HepG2 (cell line): ENCODE measurements around the gene NCS1. TPM values are rescaled to one million over a fixed set of nuclear protein-coding genes. Genes with fewer than 3 reads are reported as not detected.

ENCODE experiments used
- ATAC-seq: fragments of 200-7000 bp; cut with Tn5 transposase; 3 replicates; pipeline ENCODE4 v1.9.1; 2020; ENCODE audit warnings: mild to moderate bottlenecking, moderate library complexity
- BruUV-seq: library from RNA; stranded (reverse); fragments of 400-500 nt; replicated peaks from 2 replicates; lab custom pipeline; 2021; lab: Mats Ljungman, UMichigan
- CTCF ChIA-PET: fragments of 300-600 bp; formaldehyde crosslinking; extraction: SDS; loops from one replicate; lab custom pipeline; 2021; ENCODE audit warnings: low total read pairs, inconsistent platforms, low intra/inter-chr PET ratio; lab: Yijun Ruan, JAX
- POLR2A ChIA-PET: fragments of 350-600 bp; sonication (Branson Sonifier 250); formaldehyde crosslinking; loops from one replicate; lab custom pipeline; 2020; ENCODE audit warnings: antibody characterized with exemption, inconsistent platforms; lab: Yijun Ruan, JAX
- DNase-seq: peaks from one replicate; pipeline ENCODE4 v3.0.0-alpha.2; 2015; ENCODE audit warnings: low spot score
- FAIRE-seq: peaks from 3 replicates; lab custom pipeline; 2011; peaks lifted over from hg19 to GRCh38; lab: Jason Lieb, UNC
- H2AFZ ChIP-seq: one replicate; pipeline ENCODE4 v1.6.1; 2011; ENCODE audit warnings: low read length, inconsistent platforms
- H3K27ac ChIP-seq: fragments of 300-600 bp; 3 replicates; pipeline ENCODE4 v1.8.0; 2011; ENCODE audit warnings: mixed run types, mild to moderate bottlenecking, mixed read lengths, low read length, inconsistent platforms; ENCODE audit not compliant: insufficient read depth; ENCODE audit errors: extremely low read length
- H3K27me3 ChIP-seq, 2 experiments: fragments of 200-600 bp in 1 of 2; 2 replicates in 1 of 2; 3 replicates in 1 of 2; pipeline versions ENCODE4 v1.6.0 to v1.8.0; 2011; ENCODE audit warnings: low read length in 2 of 2, mild to moderate bottlenecking in 2 of 2, moderate library complexity in 2 of 2, inconsistent platforms in 1 of 2; ENCODE audit not compliant: insufficient read depth in 2 of 2, control insufficient read depth in 1 of 2
- H3K36me3 ChIP-seq, 2 experiments: fragments of 200-600 bp in 1 of 2; replicated peaks in 1 of 2; 2 replicates in 1 of 2; 3 replicates in 1 of 2; pipeline versions ENCODE4 v1.5.1 to v1.8.0; 2011; ENCODE audit warnings: low read length in 2 of 2, inconsistent platforms in 1 of 2; ENCODE audit not compliant: insufficient read depth in 2 of 2, control insufficient read depth in 1 of 2
- H3K4me1 ChIP-seq: 2 replicates; pipeline ENCODE4 v1.5.1; 2012; ENCODE audit warnings: low read length, inconsistent platforms; ENCODE audit not compliant: insufficient read depth
- H3K4me2 ChIP-seq: 2 replicates; pipeline ENCODE4 v1.6.0; 2011; ENCODE audit warnings: low read depth, low read length, inconsistent platforms
- H3K4me3 ChIP-seq, 3 experiments: fragments of 200-600 bp in 1 of 3; sonication (generic), shearing (Covaris generic) in 1 of 3; replicated peaks in 1 of 3; 2 replicates each; pipeline ENCODE4 v1.5.1; 2011 to 2016; ENCODE audit warnings: low read length in 3 of 3, inconsistent platforms in 2 of 3, low read depth in 2 of 3, mild to moderate bottlenecking in 2 of 3, control low read depth in 1 of 3, mixed read lengths in 1 of 3; ENCODE audit not compliant: insufficient read depth in 1 of 3
- H3K79me2 ChIP-seq: one replicate; pipeline ENCODE4 v1.6.1; 2011; ENCODE audit warnings: low read length, inconsistent platforms; ENCODE audit not compliant: insufficient read depth
- H3K9ac ChIP-seq: 2 replicates; pipeline ENCODE4 v1.6.0; 2011; ENCODE audit warnings: mild to moderate bottlenecking, low read depth, low read length, inconsistent platforms; ENCODE audit not compliant: insufficient read depth
- H3K9me3 ChIP-seq: 2 replicates; pipeline ENCODE4 v1.5.1; 2012; ENCODE audit warnings: mild to moderate bottlenecking, low read length
- H4K20me1 ChIP-seq: 2 replicates; pipeline ENCODE4 v1.6.0; 2011; ENCODE audit warnings: inconsistent platforms, mild to moderate bottlenecking, low read length, moderate library complexity; ENCODE audit not compliant: insufficient read depth
- ATAD3A ChIP-seq: sonication (generic); formaldehyde crosslinking; IDR thresholded peaks from 2 replicates; pipeline ENCODE4 v1.4.0; 2020; ENCODE audit warnings: missing genetic modification reagents
- CENPT ChIP-seq: sonication (generic); formaldehyde crosslinking; IDR thresholded peaks from 2 replicates; pipeline ENCODE4 v1.8.0; 2022; ENCODE audit warnings: low read depth, mild to moderate bottlenecking, moderate library complexity, missing genetic modification reagents
- FOXP1 ChIP-seq, 2 experiments: fragments of 450-650 bp in 1 of 2; IDR thresholded peaks; 2 replicates each; pipeline ENCODE4 v1.6.1; 2017 to 2018; ENCODE audit warnings: antibody characterized with exemption in 1 of 2
- MTF2 ChIP-seq: sonication (generic); formaldehyde crosslinking; IDR thresholded peaks from 2 replicates; pipeline ENCODE4 v1.5.0; 2020; ENCODE audit warnings: missing genetic modification reagents, borderline replicate concordance
- NFE2 ChIP-seq: sonication (generic); formaldehyde crosslinking; IDR thresholded peaks from 2 replicates; pipeline ENCODE4 v1.4.0; 2020; ENCODE audit warnings: missing genetic modification reagents
- SMAD9 ChIP-seq: sonication (generic); formaldehyde crosslinking; IDR thresholded peaks from 2 replicates; pipeline ENCODE4 v1.5.1; 2020; ENCODE audit warnings: mild to moderate bottlenecking, missing genetic modification reagents
- SSRP1 ChIP-seq: IDR thresholded peaks from 2 replicates; pipeline ENCODE4 v1.6.1; 2016; ENCODE audit warnings: control low read depth
- ZNF547 ChIP-seq: sonication (generic); formaldehyde crosslinking; IDR thresholded peaks from 2 replicates; pipeline ENCODE4 v1.5.1; 2020; ENCODE audit warnings: mild to moderate bottlenecking, missing genetic modification reagents
- ZNF557 ChIP-seq: sonication (generic); formaldehyde crosslinking; IDR thresholded peaks from 2 replicates; pipeline ENCODE4 v1.4.0; 2020; ENCODE audit warnings: missing genetic modification reagents
- ZNF777 ChIP-seq: sonication (generic); formaldehyde crosslinking; IDR thresholded peaks from 2 replicates; pipeline ENCODE4 v1.4.0; 2020; ENCODE audit warnings: missing genetic modification reagents
- WGBS: methylation state at CpG from one replicate; pipeline ENCODE4 v1.1.6; 2017; ENCODE audit warnings: low lambda C conversion rate; 5-methylcytosine and 5-hydroxymethylcytosine counted together
- in situ Hi-C: cut with HindIII; loops from 2 replicates; pipeline ENCODE4 v1.10.0; 2017; ENCODE audit warnings: low pct_unique_long_range_greater_than_20kb; ENCODE audit not compliant: extremely low pct_ligation_motif_present
- intact Hi-C: fragments of 100-400 bp; cut with micrococcal nuclease; formaldehyde crosslinking; loops from one replicate; pipeline ENCODE4 v1.10.0; 2022; ENCODE audit not compliant: unreplicated experiment
- polyA plus RNA-seq, 8 experiments: library from polyadenylated mRNA; depleted of rRNA in 3 of 8; stranded (reverse) in 7 of 8; unstranded in 1 of 8; fragments of >200 nt; fragmentation: Illumina TruSeq in 4 of 8; extraction: Trizol in 4 of 8; gene quantifications; 2 replicates each; pipeline versions ENCODE4 v1.2.1 to v1.2.3, GENCODE V29; 2011 to 2016; ENCODE audit warnings: low read depth in 4 of 8, missing spikeins in 1 of 8, mixed read lengths in 1 of 8; ENCODE audit not compliant: insufficient read depth in 1 of 8
- total RNA-seq, 5 experiments: library from RNA; depleted of rRNA; stranded (reverse); fragments of >200 nt; fragmentation: Illumina TruSeq; extraction: Trizol; gene quantifications; 2 replicates each; pipeline ENCODE4 v1.2.3, GENCODE V29; 2016; ENCODE audit warnings: low read depth in 1 of 5
- TF ChIP-seq, protein P1 (sequence below): sonication (generic); formaldehyde crosslinking; IDR thresholded peaks from 2 replicates; pipeline ENCODE4 v1.5.1; 2020; ENCODE audit warnings: missing genetic modification reagents, mild to moderate bottlenecking, borderline replicate concordance
- TF ChIP-seq, protein P2 (sequence below): sonication (generic); formaldehyde crosslinking; IDR thresholded peaks from 2 replicates; pipeline ENCODE4 v1.8.1; 2023; ENCODE audit warnings: mild to moderate bottlenecking, inconsistent platforms, moderate library complexity, missing genetic modification reagents, borderline replicate concordance
- TF ChIP-seq, protein P3 (sequence below): sonication (generic); formaldehyde crosslinking; IDR thresholded peaks from 2 replicates; pipeline ENCODE4 v1.4.0; 2020; ENCODE audit warnings: mild to moderate bottlenecking, low read depth, missing genetic modification reagents
- TF ChIP-seq, protein P4 (sequence below): sonication (generic); formaldehyde crosslinking; IDR thresholded peaks from 2 replicates; pipeline ENCODE4 v1.5.1; 2020; ENCODE audit warnings: missing genetic modification reagents, mild to moderate bottlenecking, borderline replicate concordance

The NCS1 gene
- total and polyA plus RNA-seq, 2 of the 13 experiments (the other 11 are each of a cell fraction or from before 2014, with no cell fraction given), result 4.7 to 6.1 TPM

DNA sequence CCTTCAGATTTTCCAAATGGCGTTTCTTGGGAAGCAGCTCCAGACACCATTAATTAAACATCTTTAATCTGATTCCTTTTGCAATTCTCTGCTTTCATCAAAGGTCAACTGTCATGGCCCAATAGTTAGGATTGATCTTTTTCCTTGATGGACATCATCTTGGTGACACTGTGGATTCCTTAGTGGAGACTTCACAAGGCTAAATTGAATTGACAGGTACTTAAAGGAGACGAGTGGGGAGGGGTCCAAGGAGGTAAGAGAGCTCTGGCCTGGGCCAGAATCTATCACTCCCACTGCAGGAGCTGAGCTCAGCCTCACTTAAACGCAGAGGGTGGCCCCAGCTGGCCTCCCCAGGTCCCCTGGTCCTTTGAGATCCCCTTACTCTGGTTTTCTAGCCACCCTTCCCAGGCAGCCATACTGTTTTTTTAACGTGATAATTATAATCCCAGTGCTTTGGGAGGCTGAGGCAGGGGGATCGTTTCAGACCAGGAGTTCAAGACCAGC is 83.5 kb downstream of the NCS1 start:
- 4% methylated on average over 5 of the region's 5 CpGs for WGBS
- Histone ChIP-seq H3K4me3 (no peak overlapping the region), H2AFZ (no peak overlapping the region), H3K27me3 (peaks cover 0 to 1% of the 10 kb centered on the region in 2 experiments; a peak in 1 of 5 replicates), H3K9ac (no peak overlapping the region), H3K79me2 (no peaks in the 10 kb centered on the region), H3K27ac (no peak overlapping the region), H4K20me1 (no peaks in the 10 kb centered on the region), H3K9me3 (no peaks in the 10 kb centered on the region), H3K36me3 (no peaks in the 10 kb centered on the region), H3K4me2 (no peak overlapping the region), H3K4me1 (peaks cover 10% of the 10 kb centered on the region)
- intact Hi-C loops, result no loop called here
- DNase-seq (no peak), ATAC-seq (no peak), FAIRE-seq (no peak)
- TF ChIP-seq ATAD3A, result no peak
- POLR2A ChIA-PET, result no interaction called here
- CTCF ChIA-PET, result no interaction called here
- in situ Hi-C loops, result no loop called here
- no TSS peak for BruUV-seq

DNA sequence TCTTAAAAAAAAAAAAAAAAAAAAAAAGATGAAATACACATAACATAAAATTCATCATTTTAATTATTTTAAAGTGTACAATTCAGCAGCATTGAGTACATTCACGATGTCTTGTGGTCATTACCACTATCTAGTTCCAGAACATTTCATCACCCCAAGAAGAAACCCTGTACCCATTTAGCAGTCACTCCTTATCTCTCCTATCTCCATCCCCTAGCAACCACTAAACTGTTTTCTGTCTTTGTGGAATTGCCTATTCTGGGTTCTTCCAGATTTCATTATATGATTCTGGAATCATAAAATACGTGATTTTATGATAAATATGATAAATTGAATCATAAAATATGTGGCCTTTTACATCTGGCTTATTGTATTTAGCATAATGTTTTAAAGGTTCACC is 84.4 kb downstream of the NCS1 start:
- no peak overlapping the region for H3K9ac ChIP-seq
- no peaks in the 10 kb centered on the region for H3K79me2 ChIP-seq
- in situ Hi-C loops (no loop called here), intact Hi-C loops (no loop called here)
- H3K4me2 ChIP-seq, result no peak overlapping the region
- no peaks in the 10 kb centered on the region for H3K9me3 ChIP-seq
- H2AFZ ChIP-seq, result no peak overlapping the region
- ChIA-PET POLR2A (no interaction called here), CTCF (no interaction called here)
- BruUV-seq, result no TSS peak
- H3K27ac ChIP-seq, result no peak overlapping the region
- H3K4me3 ChIP-seq, result no peak overlapping the region
- H3K4me1 ChIP-seq, result peaks cover 10% of the 10 kb centered on the region
- H3K36me3 ChIP-seq, result no peaks in the 10 kb centered on the region
- DNase-seq, result no peak
- no peaks in the 10 kb centered on the region for H4K20me1 ChIP-seq
- WGBS, result 1% methylated on average over 2 of the region's 2 CpGs
- no peak for ATAC-seq
- FAIRE-seq, result no peak
- H3K27me3 ChIP-seq, result peaks cover 1 to 2% of the 10 kb centered on the region in 2 experiments; a peak in 1 of 5 replicates
- TF ChIP-seq SMAD9 (no peak), MTF2 (CRISPR knock-in tag) (no peak), FOXP1 (IDR thresholded peaks at IDR 0.05) (no peak), FOXP1 (CRISPR knock-in tag; IDR thresholded peaks at IDR 0.05) (no peak), ZNF557 (CRISPR knock-in tag) (no peak), NFE2 (no peak), ZNF777 (CRISPR knock-in tag) (no peak), ZNF547 (CRISPR knock-in tag) (no peak), SSRP1 (CRISPR knock-in tag) (no peak), CENPT (no peak)
- TF ChIP-seq, protein P1, sequence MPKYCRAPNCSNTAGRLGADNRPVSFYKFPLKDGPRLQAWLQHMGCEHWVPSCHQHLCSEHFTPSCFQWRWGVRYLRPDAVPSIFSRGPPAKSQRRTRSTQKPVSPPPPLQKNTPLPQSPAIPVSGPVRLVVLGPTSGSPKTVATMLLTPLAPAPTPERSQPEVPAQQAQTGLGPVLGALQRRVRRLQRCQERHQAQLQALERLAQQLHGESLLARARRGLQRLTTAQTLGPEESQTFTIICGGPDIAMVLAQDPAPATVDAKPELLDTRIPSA (CRISPR knock-in tag), result no peak
- TF ChIP-seq, protein P2, sequence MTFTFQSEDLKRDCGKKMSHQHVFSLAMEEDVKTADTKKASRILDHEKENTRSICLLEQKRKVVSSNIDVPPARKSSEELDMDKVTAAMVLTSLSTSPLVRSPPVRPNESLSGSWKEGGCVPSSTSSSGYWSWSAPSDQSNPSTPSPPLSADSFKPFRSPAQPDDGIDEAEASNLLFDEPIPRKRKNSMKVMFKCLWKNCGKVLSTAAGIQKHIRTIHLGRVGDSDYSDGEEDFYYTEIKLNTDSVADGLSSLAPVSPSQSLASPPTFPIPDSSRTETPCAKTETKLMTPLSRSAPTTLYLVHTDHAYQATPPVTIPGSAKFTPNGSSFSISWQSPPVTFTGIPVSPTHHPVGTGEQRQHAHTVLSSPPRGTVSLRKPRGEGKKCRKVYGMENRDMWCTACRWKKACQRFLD (CRISPR knock-in tag), result no peak
- TF ChIP-seq, protein P3, sequence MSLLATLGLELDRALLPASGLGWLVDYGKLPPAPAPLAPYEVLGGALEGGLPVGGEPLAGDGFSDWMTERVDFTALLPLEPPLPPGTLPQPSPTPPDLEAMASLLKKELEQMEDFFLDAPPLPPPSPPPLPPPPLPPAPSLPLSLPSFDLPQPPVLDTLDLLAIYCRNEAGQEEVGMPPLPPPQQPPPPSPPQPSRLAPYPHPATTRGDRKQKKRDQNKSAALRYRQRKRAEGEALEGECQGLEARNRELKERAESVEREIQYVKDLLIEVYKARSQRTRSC, result no peak
- TF ChIP-seq, protein P4, sequence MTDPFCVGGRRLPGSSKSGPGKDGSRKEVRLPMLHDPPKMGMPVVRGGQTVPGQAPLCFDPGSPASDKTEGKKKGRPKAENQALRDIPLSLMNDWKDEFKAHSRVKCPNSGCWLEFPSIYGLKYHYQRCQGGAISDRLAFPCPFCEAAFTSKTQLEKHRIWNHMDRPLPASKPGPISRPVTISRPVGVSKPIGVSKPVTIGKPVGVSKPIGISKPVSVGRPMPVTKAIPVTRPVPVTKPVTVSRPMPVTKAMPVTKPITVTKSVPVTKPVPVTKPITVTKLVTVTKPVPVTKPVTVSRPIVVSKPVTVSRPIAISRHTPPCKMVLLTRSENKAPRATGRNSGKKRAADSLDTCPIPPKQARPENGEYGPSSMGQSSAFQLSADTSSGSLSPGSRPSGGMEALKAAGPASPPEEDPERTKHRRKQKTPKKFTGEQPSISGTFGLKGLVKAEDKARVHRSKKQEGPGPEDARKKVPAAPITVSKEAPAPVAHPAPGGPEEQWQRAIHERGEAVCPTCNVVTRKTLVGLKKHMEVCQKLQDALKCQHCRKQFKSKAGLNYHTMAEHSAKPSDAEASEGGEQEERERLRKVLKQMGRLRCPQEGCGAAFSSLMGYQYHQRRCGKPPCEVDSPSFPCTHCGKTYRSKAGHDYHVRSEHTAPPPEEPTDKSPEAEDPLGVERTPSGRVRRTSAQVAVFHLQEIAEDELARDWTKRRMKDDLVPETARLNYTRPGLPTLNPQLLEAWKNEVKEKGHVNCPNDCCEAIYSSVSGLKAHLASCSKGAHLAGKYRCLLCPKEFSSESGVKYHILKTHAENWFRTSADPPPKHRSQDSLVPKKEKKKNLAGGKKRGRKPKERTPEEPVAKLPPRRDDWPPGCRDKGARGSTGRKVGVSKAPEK (CRISPR knock-in tag), result no peak
